Erythroblast (primary cell): ENCODE measurements around the gene KLF2.

ENCODE experiments used
- GATA1 ChIP-seq: IDR thresholded peaks from 2 replicates; pipeline ENCODE4 v1.6.1; 2011; ENCODE audit warnings: low read depth, mild to moderate bottlenecking, control low read depth, low read length, moderate library complexity
- POLR2A ChIP-seq: IDR thresholded peaks from 2 replicates; pipeline ENCODE4 v1.6.1; 2011; ENCODE audit warnings: mild to moderate bottlenecking, low read length

GRCh38 chr19:16361926-16362325 is 37.3 kb downstream of the KLF2 start:
- TF ChIP-seq POLR2A (no peak), GATA1 (no peak)
